ENCODE results near the gene ST8SIA5.

DNA sequence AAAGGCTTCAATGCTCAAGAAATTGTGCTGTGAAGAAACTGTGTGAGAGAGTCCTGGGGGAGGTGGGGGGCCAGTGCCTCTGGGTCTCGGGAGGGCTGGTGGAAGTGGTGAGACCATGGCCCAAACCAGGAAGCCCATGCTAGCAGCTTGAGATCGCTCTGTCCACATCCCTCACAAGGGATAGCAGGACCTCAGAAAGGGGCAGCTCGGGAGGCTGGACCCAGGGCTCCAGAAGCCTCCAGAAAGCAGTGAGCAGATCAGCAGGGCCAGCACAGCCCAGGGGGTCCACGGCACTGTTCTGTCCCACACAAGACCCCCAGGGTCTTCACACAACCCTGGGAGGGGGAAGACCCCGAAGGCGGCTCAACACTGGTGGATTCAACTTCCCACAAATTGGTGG lies 24.1 kb downstream of the ST8SIA5 start:
- TF ChIP-seq, protein P1, sequence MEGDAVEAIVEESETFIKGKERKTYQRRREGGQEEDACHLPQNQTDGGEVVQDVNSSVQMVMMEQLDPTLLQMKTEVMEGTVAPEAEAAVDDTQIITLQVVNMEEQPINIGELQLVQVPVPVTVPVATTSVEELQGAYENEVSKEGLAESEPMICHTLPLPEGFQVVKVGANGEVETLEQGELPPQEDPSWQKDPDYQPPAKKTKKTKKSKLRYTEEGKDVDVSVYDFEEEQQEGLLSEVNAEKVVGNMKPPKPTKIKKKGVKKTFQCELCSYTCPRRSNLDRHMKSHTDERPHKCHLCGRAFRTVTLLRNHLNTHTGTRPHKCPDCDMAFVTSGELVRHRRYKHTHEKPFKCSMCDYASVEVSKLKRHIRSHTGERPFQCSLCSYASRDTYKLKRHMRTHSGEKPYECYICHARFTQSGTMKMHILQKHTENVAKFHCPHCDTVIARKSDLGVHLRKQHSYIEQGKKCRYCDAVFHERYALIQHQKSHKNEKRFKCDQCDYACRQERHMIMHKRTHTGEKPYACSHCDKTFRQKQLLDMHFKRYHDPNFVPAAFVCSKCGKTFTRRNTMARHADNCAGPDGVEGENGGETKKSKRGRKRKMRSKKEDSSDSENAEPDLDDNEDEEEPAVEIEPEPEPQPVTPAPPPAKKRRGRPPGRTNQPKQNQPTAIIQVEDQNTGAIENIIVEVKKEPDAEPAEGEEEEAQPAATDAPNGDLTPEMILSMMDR (IDR thresholded peaks at IDR 0.05): no peak
- TF ChIP-seq POLR2A (IDR thresholded peaks at IDR 0.05) (no peak), EP300 (IDR thresholded peaks at IDR 0.05) (no peak)
